Activated T-helper 1 cell treated with Interleukin-2 at 50 U/mL for 16 hours (primary cell): ENCODE data around the gene MDH1B.
A peak's percentile ranks its signal among the peaks of the same experiment; 100 is the strongest.
"Not testable (repeated sequence)": the region's sequence is repeated elsewhere in the genome, so short reads cannot be mapped to it uniquely, and the experiment has no call there.

Experiments used
- DNase-seq: peaks from one replicate; pipeline ENCODE4 v3.0.0-alpha.2; 2020; ENCODE audit warnings: low read depth

MDH1B gene

GRCh38 chr2:206765242-206766056 lies at the start of gene MDH1B, which contains the start of gene FASTKD2:
Gene MDH1B (minus strand): TSS chr2:206765328. CDS start chr2:206765271, 57 bp downstream.
Gene FASTKD2 (plus strand): TSS chr2:206765606. CDS start chr2:206766694, 1,088 bp downstream.
- peak; percentile 69 for DNase-seq

GRCh38 chr2:206814498-206814897 lies 49.4 kb upstream of the MDH1B start:
- no peak for DNase-seq

- DNase-seq: not testable (repeated sequence)
Observed at GRCh38 chr2:206812471-206812870, 47.3 kb upstream of the MDH1B start.

GRCh38 chr2:206807624-206808023 lies 42.5 kb upstream of the MDH1B start:
- not testable (repeated sequence) for DNase-seq

GRCh38 chr2:206805887-206806607 lies 40.9 kb upstream of the MDH1B start:
- DNase-seq: no peak

GRCh38 chr2:206804326-206804725 lies 39.2 kb upstream of the MDH1B start:
- DNase-seq: no peak

GRCh38 chr2:206802654-206803514 lies 37.8 kb upstream of the MDH1B start:
- no peak for DNase-seq

GRCh38 chr2:206801418-206802189 lies 36.5 kb upstream of the MDH1B start:
- no peak for DNase-seq

GRCh38 chr2:206800506-206801417 lies 35.6 kb upstream of the MDH1B start:
- no peak for DNase-seq

GRCh38 chr2:206799083-206799482 lies 34.0 kb upstream of the MDH1B start:
- no peak for DNase-seq

- no peak for DNase-seq
Observed at GRCh38 chr2:206798000-206798399, 32.9 kb upstream of the MDH1B start.

- no peak for DNase-seq
Observed at GRCh38 chr2:206797376-206797775, 32.2 kb upstream of the MDH1B start.

- DNase-seq: no peak
Observed at GRCh38 chr2:206792645-206793044, 27.5 kb upstream of the MDH1B start.

- DNase-seq: no peak
Observed at GRCh38 chr2:206790311-206790935, 25.3 kb upstream of the MDH1B start.

- no peak for DNase-seq
Observed at GRCh38 chr2:206784559-206785353, 19.6 kb upstream of the MDH1B start.

GRCh38 chr2:206783718-206784117 lies 18.6 kb upstream of the MDH1B start:
- no peak for DNase-seq

GRCh38 chr2:206780671-206781070 lies 15.5 kb upstream of the MDH1B start:
- no peak for DNase-seq

GRCh38 chr2:206776432-206776831 lies 11.3 kb upstream of the MDH1B start:
- no peak for DNase-seq

- DNase-seq: no peak
Observed at GRCh38 chr2:206774871-206775270, 9.7 kb upstream of the MDH1B start.
